Loucy (cell line): Measurements from ENCODE around the gene PRRG3.

Experiments
- H2AFZ ChIP-seq: fragments of 200-600 bp; sonication (generic); 2 replicates; pipeline ENCODE4 v1.6.0; 2016; ENCODE audit warnings: antibody characterized with exemption, mild to moderate bottlenecking, low read length, moderate library complexity
- H3F3A ChIP-seq: fragments of 200-600 bp; 2 replicates; pipeline ENCODE4 v1.6.0; 2016; ENCODE audit warnings: antibody characterized with exemption, low read depth, mild to moderate bottlenecking
- H3K27me3 ChIP-seq: fragments of 200-600 bp; sonication (generic); 2 replicates; pipeline ENCODE4 v1.6.1; 2014; ENCODE audit warnings: low read length, mild to moderate bottlenecking; ENCODE audit not compliant: insufficient read depth, poor library complexity, severe bottlenecking
- H3K36me3 ChIP-seq: fragments of 200-600 bp; sonication (generic); 2 replicates; pipeline ENCODE4 v1.6.1; 2016; ENCODE audit warnings: low read length; ENCODE audit not compliant: insufficient read depth
- H3K4me1 ChIP-seq: fragments of 200-600 bp; sonication (generic); 2 replicates; pipeline ENCODE4 v1.5.1; 2014; ENCODE audit warnings: low read length, mild to moderate bottlenecking; ENCODE audit not compliant: insufficient read depth, poor library complexity, severe bottlenecking
- H3K4me2 ChIP-seq: fragments of 200-600 bp; sonication (generic); 2 replicates; pipeline ENCODE4 v1.6.0; 2014; ENCODE audit warnings: antibody characterized with exemption, low read length, low read depth, mild to moderate bottlenecking; ENCODE audit not compliant: poor library complexity, severe bottlenecking
- H3K4me3 ChIP-seq: fragments of 200-600 bp; sonication (generic); 2 replicates; pipeline ENCODE4 v1.5.1; 2014; ENCODE audit warnings: low read length, mild to moderate bottlenecking, mixed read lengths; ENCODE audit not compliant: poor library complexity, severe bottlenecking
- H3K79me2 ChIP-seq: fragments of 200-600 bp; sonication (generic); 2 replicates; pipeline ENCODE4 v1.6.1; 2014; ENCODE audit warnings: low read length; ENCODE audit not compliant: insufficient read depth
- H3K9ac ChIP-seq: fragments of 200-600 bp; sonication (generic); 2 replicates; pipeline ENCODE4 v1.6.0; 2014; ENCODE audit warnings: mild to moderate bottlenecking, low read depth, low read length, moderate library complexity; ENCODE audit not compliant: poor library complexity, severe bottlenecking
- H3K9me2 ChIP-seq: fragments of 200-600 bp; sonication (generic); replicated peaks from 2 replicates; pipeline ENCODE4 v1.6.1; 2016; ENCODE audit warnings: low read depth, low read length, mixed read lengths
- H3K9me3 ChIP-seq: fragments of 200-600 bp; sonication (generic); 2 replicates; pipeline ENCODE4 v1.6.1; 2014; ENCODE audit warnings: mild to moderate bottlenecking, antibody characterized with exemption, low read length, low read depth; ENCODE audit not compliant: insufficient read depth
- H4K20me1 ChIP-seq: fragments of 200-600 bp; sonication (generic); 2 replicates; pipeline ENCODE4 v1.6.0; 2014; ENCODE audit warnings: antibody characterized with exemption, low read length, mild to moderate bottlenecking; ENCODE audit not compliant: insufficient read depth, poor library complexity, severe bottlenecking
- EZH2phosphoT487 ChIP-seq: fragments of 200-600 bp; IDR thresholded peaks from 2 replicates; pipeline ENCODE4 v1.6.1; 2018; ENCODE audit warnings: antibody characterized with exemption, mild to moderate bottlenecking, moderate library complexity, borderline replicate concordance
- TF ChIP-seq, protein P1 (sequence below): fragments of 200-600 bp; sonication (generic); conservative IDR thresholded peaks from 2 replicates; pipeline ENCODE4 v1.5.1; 2014; ENCODE audit warnings: mild to moderate bottlenecking, antibody characterized with exemption, low read length

The PRRG3 gene

DNA sequence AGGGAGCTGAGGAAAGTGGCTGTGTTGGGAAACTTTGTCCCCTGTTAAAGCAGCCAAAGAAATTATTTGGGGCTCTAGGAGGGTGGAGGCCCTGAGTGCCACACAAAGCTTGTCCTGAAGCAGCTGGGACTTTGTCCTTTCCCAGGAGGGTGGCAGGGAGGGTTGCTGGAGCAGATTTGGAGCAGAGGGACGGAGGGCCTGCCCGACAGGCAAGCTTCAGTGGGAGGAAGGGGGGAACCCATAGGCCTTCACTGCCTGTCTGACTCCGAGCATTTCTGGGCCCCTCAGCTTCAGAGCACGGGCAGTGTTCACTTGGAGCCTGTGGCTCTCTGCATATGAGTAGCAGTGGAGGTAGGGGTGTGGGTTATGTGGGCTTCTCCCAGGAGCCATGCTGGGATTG lies 32.1 kb downstream of the PRRG3 start:
- Histone ChIP-seq H3K27me3 (no peaks in the 10 kb centered on the region), H3K36me3 (no peaks in the 10 kb centered on the region), H3K4me3 (no peak overlapping the region), H3K4me2 (no peak overlapping the region), H3K9me3 (no peaks in the 10 kb centered on the region), H4K20me1 (no peaks in the 10 kb centered on the region), H3K79me2 (no peaks in the 10 kb centered on the region), H3K9me2 (no peaks in the 10 kb centered on the region), H3F3A (no peaks in the 10 kb centered on the region), H3K9ac (no peak overlapping the region), H3K4me1 (no peaks in the 10 kb centered on the region), H2AFZ (no peak overlapping the region)
- TF ChIP-seq, protein P1, sequence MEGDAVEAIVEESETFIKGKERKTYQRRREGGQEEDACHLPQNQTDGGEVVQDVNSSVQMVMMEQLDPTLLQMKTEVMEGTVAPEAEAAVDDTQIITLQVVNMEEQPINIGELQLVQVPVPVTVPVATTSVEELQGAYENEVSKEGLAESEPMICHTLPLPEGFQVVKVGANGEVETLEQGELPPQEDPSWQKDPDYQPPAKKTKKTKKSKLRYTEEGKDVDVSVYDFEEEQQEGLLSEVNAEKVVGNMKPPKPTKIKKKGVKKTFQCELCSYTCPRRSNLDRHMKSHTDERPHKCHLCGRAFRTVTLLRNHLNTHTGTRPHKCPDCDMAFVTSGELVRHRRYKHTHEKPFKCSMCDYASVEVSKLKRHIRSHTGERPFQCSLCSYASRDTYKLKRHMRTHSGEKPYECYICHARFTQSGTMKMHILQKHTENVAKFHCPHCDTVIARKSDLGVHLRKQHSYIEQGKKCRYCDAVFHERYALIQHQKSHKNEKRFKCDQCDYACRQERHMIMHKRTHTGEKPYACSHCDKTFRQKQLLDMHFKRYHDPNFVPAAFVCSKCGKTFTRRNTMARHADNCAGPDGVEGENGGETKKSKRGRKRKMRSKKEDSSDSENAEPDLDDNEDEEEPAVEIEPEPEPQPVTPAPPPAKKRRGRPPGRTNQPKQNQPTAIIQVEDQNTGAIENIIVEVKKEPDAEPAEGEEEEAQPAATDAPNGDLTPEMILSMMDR: no peak
- TF ChIP-seq EZH2phosphoT487: no peak

DNA sequence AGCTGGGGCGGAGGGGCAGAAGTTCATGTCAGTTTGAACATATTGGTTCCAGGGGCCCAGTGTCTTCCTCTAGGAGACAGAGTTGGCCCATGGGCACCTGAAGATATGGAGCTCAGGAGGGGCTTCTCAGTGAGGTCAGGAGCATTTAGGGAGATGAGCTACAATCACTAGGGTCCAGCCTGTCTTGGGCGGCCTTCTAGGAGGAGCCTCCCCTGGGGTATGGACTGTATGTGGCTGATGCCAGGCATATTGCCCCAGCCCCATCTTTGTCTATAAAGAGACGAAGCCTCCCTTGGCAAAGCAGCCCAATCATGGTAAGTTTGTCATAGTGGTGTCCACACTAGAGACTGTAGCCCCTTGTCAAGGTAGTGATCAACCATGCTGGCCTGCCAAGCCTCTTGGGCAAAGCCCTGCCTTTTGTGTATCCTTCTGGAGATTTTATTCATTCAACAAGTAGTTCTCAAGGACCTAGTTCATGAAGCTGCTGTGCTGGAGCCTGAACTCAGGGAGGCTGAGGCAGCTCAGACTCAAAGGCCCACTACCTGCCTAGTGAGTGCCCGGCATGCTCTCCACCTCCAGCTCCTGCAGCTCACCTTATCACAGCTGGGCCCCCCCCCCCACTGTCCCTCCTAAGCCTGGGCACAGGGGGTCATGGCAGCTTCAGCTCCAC lies 33.9 kb downstream of the PRRG3 start:
- no peaks in the 10 kb centered on the region for H3K36me3 ChIP-seq
- no peaks in the 10 kb centered on the region for H3K9me3 ChIP-seq
- H3F3A ChIP-seq: no peaks in the 10 kb centered on the region
- H3K4me2 ChIP-seq: no peak overlapping the region
- TF ChIP-seq, protein P1: no peak
- no peaks in the 10 kb centered on the region for H3K79me2 ChIP-seq
- no peak overlapping the region for H3K9ac ChIP-seq
- no peaks in the 10 kb centered on the region for H3K9me2 ChIP-seq
- no peaks in the 10 kb centered on the region for H4K20me1 ChIP-seq
- no peak overlapping the region for H3K4me3 ChIP-seq
- H3K4me1 ChIP-seq: no peaks in the 10 kb centered on the region
- H3K27me3 ChIP-seq: no peaks in the 10 kb centered on the region
- H2AFZ ChIP-seq: no peak overlapping the region

DNA sequence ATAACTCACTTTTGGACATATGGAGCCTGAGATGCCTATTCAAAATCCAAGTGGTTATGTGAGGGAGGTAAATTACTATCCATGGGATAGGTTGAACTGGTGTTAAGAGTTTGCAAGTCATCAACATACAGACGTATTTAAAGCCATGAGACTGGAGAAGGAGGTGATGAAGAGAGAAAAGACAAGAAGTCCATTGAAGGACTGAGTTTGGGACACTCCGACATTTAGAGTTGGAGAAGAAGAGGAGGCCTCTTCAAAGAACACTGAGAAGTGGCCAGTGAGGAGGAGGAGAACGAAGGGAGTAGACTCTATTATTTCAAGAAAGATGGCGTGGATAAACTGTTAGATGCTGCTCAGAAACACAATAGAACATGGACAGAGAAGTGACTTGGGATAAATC lies 39.2 kb downstream of the PRRG3 start, which contains the start of gene CNGA2:
TSS of gene CNGA2 (plus strand) at position 301 of the 400 bp plus-strand sequence. CDS start 3,738 bp downstream, outside the sequence.
- no peaks in the 10 kb centered on the region for H3K27me3 ChIP-seq
- H3K9me3 ChIP-seq: no peaks in the 10 kb centered on the region
- no peak within 1 kb of the TSS for H2AFZ ChIP-seq
- no peaks in the 10 kb centered on the region for H3K4me1 ChIP-seq
- H3K4me2 ChIP-seq: no peak within 1 kb of the TSS
- H3K4me3 ChIP-seq: no peak within 1 kb of the TSS
- H3K36me3 ChIP-seq: no peaks in the 10 kb centered on the region
- H3K9me2 ChIP-seq: no peaks in the 10 kb centered on the region
- TF ChIP-seq, protein P1: no peak
- no peak for TF ChIP-seq EZH2phosphoT487
- no peak within 1 kb of the TSS for H3K9ac ChIP-seq
- no peaks in the 10 kb centered on the region for H3F3A ChIP-seq
- H3K79me2 ChIP-seq: no peaks in the 10 kb centered on the region
- no peaks in the 10 kb centered on the region for H4K20me1 ChIP-seq
